ENCODE data around the gene NME3.

- no peak for TF ChIP-seq CTCF (conservative IDR thresholded peaks at IDR 0.05)
- no peak for TF ChIP-seq ZFX (IDR thresholded peaks at IDR 0.05)
Measured at GRCh38 chr16:1747934-1748333, 23.4 kb downstream of the NME3 start.
